NK-92 treated with Interleukin-12 subunit alpha and Interleukin-12 subunit beta, amount 100 ng/mL, for 24 hours (cell line): ENCODE results near the gene ANO1.

Source experiments
- DNase-seq: peaks from one replicate; lab custom pipeline; 2025; lab: John Stamatoyannopoulos, UW

ANO1 gene

DNA sequence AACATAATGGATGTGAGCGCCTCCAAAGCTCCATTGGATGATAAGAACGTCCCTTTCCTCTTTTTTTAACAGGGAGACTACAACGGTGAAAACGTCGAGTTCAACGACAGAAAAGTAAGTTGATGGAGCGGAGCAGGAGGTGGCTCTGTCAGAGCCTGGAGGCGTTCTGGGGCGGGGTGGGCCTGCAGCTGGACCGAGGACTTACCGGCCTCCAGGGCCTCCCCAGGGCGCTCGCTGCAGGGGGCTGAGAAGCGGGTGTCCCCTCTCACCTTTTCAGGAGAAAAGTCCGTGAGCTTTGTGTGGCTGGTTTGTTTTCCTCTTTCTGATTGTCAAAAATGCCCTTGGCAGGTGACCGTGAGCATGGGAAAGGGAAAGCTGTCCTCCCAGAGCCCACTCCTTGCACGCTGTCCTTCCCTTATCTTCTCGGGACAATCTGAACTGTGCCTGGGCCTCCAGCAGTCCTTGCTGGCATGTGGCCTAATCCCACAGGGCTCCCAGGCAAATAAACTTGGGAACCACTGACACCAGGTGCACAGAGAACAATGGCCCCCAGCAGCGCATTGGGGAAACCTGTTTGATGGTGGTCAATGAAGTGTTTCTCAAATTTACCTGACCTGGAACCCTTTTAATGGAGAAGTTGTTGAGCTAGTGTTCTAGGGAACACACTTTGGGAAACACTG is 38.4 kb downstream of the ANO1 start:
- DNase-seq = no peak

DNA sequence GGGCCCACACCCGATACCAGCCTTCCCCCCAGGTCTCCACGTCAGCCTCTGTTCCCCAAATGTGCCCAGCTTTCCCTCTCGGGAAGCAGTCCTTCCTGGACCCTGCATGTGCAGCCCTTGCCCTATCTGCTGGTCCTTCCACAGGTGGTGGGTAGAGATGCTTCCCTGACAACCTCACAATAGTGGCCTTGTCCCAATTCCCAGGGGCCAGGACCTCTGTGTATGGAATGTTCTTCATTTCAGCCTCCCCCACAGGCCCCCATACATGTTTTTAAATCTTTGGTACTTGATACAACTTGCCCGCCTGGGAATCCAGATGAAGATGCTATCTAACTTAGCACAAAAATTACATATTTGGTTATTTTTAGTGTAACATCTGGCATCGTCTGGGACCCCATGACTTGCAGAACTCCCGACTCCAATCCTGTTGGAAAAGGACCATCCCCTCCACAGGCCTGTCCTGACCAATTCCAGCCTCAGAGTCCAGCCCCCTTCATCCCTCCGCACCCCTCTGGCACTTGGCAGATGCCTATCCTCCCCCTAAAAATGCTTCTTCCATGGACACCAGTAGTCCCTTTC is 39.5 kb downstream of the ANO1 start:
- DNase-seq = no peak

DNA sequence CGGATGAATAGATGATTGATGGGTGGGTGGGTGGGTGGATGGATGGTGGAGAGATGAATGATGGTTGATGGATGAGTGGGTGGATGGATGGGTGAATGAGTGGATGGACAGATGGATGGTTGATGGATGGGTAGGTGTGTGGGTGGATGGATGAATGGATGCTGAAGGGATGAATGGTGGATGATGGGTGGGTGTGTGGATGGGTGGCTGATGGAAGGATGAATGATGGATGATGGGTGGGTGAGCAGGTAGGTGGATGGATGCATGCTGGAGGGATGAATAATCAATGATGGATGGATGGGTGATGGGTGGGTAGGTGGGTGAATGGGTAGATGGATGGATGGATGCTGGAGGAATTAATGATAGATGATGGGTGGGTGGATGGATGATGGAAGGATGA is 40.5 kb downstream of the ANO1 start:
- DNase-seq = no peak

DNA sequence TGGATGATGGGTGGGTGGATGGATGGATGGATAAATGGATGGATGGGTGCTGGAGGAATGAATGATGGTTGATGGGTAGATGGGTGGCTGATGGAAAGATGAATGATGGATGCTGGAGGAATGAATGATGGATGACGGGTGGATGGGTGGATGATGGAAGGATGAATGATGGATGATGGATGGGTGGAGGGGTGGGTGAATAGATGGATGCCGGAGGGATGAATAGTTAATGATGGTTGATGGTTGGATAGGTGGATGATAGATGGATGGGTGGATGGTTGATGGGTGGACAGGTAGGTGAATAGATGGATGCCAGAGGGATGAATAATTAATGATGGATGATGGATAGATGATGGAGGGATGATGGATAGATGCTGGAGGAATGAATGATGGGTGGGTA is 41.4 kb downstream of the ANO1 start:
- DNase-seq = no peak

DNA sequence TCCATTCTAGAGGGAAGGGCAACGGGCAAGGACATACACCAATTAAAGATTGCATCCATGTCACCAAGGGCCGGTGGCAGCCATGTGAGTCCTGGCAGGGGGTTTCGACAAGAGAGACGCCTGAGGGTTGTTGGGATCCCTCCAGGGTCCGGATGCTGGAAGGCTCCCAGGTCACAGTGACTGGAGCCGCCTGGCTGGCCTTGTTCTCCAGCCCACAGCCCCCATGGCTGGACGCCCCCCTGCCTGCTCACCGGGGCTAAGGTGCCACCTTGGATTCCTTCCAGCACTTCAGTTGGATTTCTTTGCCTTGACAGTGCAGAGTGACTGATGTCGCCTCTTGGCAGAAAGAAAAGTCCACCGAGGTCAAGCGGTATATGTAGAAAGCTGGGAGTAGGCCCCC is 42.6 kb downstream of the ANO1 start:
- DNase-seq = no peak

DNA sequence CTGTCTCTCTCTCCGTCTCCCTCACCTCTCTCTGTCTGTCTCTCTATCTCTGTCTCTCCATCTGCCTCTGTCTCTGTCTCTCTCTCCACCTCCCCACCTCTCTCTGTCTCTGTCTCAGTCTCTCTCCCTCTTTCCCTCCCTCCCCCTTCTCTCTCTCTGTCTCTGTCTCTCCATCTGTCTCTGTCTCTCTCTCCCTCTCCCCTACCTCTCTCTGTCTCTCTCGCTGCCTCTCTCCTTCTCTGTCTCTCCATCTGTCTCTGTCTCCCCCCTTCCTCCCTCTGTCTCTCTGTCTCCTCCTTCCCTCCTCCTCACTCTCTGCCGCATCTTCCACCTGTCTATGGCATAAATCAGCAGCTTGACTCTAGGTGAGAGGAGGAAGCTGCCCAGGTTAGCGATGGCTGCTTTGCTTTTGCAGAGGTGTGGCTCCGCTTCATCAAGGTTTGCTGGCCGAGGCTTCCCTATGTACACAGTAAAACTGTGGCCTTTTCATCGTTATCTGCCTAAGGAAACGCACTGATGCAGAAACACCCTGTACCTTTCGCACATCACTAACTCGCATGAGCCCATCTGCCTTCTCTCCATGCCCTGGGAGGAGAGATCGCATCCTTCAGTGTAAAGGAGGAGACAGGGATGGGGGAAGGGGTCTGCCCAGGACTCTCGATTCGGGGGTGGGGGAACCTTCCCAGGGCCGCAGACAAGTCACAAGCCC is 44.5 kb downstream of the ANO1 start:
- no peak for DNase-seq

DNA sequence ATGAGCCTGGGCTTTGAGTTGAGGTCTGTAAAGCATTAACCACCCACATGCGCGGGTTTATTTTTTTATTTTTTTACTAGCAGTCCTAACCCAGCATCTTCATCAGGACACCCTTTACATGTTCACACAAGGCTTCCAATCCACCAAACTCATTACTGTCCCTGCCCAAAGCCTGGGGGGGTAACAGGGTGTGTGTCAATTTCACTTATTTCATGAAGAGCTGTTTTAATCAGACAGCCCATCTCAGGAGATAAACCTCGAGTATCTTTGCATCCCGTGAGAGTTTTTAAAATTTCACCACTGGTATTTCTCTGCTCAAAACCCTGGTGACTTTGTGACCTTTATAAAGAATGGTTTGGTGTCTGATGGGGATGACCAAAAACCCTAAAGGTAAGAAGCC is 45.6 kb downstream of the ANO1 start:
- DNase-seq = no peak

DNA sequence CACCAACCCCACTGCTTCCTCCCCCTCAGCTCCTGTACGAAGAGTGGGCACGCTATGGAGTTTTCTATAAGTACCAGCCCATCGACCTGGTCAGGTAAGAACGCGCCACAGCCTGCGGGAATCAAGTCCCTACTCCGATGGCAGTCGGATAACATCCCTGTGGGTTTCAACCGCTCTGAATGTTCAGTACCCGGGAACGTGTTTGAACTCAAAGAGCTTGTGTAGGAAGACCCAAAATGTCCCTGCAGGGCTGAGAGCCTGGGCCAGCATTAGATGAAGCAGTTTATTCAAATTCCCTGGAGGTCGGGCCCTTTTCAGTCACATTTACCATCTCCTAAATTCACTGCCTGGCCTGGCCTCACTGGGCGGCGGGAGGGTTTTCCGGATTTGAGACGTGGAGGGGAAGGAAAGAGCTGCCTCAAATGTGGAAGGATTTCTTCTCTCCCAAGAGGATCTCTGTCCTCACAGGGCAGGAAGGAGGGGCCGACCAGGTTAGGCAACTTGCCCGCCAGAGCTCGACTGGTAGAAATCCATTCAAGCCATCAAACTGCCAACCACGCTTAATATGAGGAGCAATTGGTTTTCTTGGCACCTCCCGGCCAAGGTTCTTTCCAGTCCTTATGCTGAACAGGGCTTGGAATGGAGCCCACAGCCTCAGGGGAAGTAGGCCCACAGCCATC is 46.3 kb downstream of the ANO1 start:
- no peak for DNase-seq

DNA sequence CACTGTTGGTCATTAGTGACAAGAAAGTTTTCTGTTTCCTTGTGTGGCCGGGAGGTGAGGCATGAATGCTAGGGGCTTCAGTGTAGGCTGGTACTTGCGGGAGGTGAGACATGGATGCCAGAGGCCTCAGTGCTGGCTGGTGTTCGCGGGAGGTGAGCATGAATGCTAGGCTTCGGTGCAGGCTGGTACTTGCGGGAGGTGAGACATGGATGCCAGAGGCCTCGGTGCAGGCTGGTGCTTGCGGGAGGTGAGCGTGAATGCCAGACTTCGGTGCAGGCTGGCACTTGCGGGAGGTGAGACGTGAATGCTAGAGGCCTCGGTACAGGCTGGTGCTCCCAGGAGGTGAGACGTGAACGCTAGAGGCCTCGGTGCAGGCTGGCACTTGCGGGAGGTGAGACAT is 48.4 kb downstream of the ANO1 start:
- DNase-seq = no peak

DNA sequence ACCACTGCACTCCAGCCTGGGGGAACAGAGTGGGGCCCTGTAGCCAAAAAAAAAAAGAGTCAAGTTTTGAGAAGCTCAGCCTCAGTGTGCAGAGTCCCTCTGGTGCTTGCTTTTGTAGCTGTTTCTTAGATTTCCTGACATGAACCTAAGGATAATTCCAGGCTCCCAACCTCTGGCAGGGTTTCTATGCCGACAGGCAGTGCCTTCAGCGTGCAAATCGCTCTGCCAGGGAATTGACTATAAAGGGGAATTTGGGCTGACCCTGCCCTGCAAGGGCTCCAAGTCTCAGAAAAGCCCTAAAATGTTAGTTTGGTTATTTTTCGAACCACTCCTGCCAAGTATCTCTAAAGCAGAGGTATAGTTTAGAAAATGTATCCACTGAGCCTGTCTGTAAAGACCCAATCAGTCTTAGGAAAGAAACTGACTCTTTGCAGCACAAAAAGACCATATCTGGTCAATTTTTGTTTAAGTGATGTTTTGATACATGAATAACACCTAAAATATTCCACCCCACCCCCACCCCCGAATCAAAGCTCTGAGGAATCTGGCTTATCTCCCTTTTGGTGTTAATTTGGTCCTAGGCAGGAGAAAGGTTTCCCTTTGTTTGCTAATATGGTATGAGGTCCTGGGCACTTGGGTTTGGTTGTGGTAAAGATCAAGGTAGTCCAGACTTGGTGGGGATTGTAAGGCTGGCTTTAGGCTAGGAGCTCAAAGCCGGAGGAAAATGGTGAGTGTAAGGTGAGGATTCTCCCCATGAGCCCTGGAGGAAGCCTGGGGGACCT is 49.7 kb downstream of the ANO1 start:
- DNase-seq = no peak

DNA sequence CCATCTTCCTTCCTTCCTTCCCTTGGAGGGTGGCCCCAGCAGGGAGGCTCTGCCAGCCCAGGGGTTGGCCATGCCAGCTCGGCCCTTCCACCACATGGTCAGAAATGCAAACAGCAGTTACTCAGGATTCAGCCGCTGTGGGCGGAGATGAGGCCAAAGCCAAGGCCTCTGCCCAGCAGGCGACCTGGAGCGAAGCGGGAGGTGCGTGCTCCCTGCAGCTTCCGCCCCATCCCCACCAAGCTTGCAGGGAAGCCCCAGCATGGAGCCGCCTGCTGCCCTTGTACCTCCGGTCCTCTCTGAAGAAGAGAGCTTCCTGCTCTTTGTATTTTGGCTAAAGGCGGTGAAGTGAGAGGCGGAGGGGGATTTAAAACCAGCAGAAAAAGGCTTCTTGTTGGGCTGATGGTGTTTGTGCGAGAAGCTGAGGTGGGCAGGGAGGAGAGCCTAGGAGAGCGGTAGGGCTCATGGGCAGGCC is 50.4 kb downstream of the ANO1 start:
- no peak for DNase-seq

DNA sequence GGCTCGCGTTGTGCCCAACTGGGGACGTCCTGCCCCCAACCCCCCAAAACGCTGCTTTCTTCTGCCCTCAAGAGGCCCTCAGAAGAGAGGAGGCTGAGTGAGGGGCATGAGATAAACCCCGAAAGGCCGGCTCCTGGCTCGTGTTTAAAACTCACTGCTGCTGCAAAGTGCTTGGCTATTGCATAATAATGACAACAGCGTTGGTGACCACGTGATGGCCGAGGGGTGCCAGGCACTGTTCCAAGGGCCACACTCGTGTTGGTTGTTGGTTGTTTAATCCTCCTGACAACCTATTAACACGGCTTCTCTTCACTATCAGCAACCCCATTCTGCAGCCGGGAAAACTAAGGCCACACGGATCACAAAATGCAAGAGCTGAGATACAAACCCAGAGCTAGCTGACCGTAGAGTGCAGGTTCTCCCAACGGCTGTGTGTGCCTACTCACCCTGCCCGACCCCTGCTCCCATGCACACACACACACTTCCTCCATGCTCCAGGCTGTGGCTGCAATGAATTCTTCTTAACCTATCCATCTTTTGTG is 51.0 kb downstream of the ANO1 start:
- DNase-seq = no peak

DNA sequence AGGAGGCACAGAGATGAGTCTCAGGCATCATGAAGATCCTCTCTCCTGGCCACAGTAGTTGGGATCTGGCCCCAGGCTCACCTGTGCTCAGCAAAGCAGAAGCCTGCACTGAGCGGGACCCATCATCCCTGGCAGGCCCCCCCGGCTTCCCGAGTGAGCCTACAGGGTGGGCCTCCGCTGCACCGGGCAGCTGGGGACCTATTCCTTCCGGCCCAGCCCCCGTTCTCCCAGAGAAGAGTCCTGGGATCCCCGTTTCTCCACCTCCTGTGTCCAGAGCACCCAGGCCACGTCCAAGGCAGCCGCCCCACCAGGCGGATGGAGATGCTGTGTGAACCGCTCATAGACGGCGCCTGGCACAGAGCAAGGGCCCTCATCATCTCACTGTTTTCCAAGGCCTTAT is 52.5 kb downstream of the ANO1 start:
- DNase-seq = no peak

DNA sequence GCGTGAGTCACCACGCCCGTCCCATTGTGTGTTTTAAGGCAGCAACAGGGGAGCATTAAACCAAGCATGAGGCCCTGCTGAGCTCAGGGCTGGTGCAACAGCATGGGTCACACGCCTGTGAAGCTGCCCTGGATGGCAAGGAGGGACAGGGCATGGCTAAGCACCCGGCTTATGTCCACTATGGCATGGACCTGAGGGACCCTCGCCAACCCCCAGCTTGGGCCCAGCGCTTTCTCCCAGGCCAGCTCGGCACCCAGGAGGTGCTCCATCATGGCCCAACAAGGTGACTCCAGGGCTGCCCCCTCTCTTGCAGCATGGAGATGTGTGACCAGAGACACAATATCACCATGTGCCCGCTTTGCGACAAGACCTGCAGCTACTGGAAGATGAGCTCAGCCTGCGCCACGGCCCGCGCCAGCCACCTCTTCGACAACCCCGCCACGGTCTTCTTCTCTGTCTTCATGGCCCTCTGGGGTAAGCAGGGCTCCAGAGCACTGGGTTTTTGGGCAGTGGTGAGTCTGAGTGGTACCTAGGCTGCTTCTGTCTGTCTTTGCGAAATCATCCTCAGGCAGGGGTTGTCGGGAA is 53.6 kb downstream of the ANO1 start:
- DNase-seq = no peak

DNA sequence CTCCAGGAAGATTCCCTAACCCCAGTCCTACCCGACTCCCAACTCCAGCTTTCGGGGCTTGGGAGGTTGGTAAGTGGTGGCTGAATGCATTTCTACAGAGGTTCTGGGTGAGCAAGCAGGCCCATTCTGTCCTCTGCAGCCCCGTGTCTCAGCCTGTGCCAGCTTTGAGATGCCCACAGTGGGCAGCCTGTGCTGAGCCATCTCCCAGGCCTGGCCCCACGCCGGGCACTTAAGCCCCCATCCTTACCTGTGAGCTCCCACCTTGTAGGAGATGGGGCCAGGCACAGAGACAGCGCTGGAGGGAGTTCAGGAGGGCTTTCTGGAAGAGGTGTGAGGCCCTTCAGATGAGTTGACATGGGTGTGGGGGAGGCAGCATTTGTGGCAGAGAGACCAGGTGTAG is 54.5 kb downstream of the ANO1 start:
- no peak for DNase-seq

DNA sequence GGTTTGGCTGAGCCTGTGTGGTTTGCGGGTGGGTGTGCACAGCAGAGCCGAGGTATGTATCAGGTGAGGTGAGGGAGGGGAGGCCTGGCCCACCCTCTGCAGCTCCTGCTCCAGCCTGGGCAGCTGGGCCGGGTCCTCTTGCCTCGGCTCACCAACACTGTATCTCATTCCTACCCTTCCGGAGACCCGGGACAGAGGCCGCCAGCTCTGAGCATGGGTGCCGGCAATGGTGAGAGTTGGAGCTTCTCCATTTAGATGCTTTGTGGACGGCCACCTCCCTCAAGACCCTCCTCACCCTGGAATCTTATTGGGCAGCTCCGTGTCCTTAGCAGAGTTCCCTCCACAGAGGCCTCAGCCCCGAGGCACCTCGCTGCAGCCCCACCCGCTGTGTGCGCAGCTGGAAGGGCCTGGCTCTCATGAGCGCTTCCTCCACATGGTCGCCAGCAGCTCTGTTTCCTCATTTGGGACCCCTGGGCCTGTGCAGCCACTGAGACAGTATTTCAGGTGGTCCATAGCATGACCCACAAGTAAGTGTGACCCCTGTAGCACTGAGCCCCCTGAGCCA is 55.7 kb downstream of the ANO1 start:
- DNase-seq = no peak

DNA sequence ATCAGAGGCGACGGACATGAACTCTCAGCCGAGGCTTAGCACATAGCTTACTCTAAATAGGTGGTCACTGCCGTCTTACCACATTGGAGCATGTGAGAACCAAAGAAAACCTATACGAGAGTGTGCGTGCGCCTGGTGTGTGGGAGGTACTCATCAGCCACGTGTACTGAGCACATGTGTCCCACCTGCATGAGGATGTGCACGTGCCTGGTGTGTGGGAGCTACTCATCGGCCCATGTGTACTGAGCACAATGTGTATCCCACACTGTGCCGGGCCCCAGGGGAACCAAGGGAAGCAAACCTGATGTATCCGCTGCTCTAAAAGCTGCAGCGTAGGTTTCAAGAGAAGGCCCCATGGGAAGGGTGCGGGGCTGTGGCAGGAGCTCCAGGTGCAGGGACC is 56.4 kb downstream of the ANO1 start:
- DNase-seq = no peak

DNA sequence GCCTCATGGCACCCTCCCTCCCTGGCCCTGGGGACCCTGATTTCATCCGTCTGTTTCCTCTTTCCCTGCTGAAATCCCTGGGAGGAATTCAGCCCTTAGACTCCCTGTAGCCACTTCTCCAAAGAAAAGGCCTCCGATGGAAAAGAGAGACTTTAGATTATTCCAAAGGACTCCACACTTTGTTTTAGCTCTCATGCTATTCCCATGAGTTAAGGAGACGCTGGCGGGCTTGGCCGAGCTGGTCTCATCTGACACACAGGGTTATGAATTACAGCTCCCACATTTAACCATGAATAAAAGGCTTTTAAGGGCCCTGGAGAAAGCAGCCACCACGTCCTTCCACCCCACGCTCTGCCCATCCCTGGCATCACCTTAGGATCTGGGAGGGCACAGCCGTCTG is 57.0 kb downstream of the ANO1 start:
- DNase-seq = no peak

DNA sequence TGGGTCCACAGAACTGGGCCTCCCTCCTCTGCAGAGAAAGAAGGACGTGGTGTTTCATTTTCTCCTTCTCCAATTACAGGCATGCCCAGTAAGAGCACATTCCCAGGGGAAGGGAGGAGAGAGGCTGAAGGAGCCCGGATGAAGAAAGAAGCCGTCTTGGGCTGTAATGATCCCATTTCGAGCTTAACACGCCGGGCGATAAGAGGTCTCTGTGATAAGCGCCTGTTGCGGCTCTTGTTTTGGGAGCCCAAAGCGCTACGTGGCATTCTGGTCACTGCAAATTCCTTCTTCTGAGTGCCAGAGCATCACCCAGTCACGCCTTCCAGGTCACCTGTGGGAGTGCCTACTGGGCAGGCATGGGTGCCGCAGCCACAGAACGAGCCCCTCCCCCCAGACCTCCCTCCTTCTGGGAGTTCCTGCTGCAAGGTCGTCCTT is 57.5 kb downstream of the ANO1 start:
- no peak for DNase-seq

DNA sequence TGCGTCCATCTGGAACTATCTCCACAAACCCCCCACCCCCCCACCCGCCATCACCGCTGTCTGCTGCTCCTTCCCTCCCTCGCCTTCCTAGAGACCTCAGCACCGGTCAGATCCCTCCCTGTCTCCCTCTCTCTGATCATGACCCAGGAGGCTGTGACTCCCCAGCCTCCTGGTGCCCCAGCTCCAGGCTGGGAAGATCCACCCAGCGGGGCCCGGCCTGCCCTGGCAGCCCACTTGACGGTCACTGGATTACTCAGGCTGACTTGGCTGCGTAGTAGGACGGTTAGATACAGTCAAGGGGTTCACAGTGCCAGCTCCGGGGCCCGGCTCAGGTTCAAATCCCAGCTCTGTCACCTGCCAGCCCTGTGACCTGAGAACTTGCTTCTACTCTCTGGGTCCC is 59.3 kb downstream of the ANO1 start:
- DNase-seq = no peak

DNA sequence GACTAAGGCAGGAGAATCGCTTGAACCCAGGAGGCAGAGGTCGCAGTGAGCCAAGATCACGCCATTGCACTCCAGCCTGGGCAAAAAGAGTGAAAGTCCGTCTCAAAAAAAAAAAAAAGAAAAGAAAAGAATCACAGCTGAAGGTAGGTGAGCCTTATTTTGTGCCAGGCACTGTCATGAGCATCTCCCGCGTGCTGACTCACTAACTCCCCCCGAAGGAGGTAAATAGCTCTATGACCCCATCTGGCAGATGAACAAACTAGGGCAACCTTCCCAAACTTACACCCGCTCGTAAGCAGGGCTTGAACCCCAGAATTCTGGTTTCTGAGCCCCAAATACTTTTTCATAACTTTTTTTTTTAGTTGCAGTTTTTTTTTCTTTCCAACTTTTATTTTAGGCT is 60.3 kb downstream of the ANO1 start:
- DNase-seq = no peak
